Measurements from ENCODE around the gene PHTF2. TPM values are rescaled to one million over a fixed set of nuclear protein-coding genes. Genes with fewer than 3 reads are reported as not detected.

Gene PHTF2
- polyA plus RNA-seq, 1 of the 3 experiments (the other 2 are of a cell fraction), result 21.2 TPM

DNA sequence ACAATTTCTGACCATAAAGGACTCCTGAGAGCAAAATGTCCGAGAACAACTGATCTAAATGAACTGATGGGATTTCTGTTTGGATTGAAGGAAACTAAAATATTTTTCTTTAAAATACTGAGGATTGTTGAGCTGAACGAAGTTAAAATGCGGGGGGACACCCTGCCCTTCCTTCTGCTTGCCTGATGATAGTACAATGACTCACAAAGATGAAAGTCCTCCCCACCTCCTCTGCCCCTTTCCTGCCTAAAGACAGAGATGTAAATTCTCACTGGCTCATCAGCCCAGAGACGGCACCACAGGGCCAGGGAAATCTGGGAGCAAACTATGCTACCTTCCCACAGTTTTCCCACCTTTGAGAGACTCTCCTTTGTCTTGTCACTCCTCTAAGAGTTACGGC is 180.6 kb downstream of the PHTF2 start:
- 72% methylated on average over 5 of the region's 5 CpGs for WGBS (ENCODE audit: low lambda C conversion rate)
- CTCF ChIA-PET, result no interaction called here
- Histone ChIP-seq H4K20me1 (ENCODE audit: insufficient read depth) (no peaks in the 10 kb centered on the region), H3K4me2 (no peak overlapping the region), H3K9me3 (no peaks in the 10 kb centered on the region), H3K79me2 (ENCODE audit: insufficient read depth) (no peaks in the 10 kb centered on the region), H3K27ac (ENCODE audit: low read depth in 2 of 2, low read length in 1 of 2) (no peak overlapping the region), H3K27me3 (ENCODE audit: insufficient read depth) (no peaks in the 10 kb centered on the region), H3K9ac (no peak overlapping the region), H3K4me3 (ENCODE audit: low read depth in 2 of 2, low read length in 1 of 2) (no peak overlapping the region), H2AFZ (ENCODE audit: low read depth) (0 out of 2 replicates have a peak overlapping the region, but pooled peaks have one; percentile 12), H3K4me1 (ENCODE audit: control insufficient read depth in 1 of 2, insufficient read depth in 2 of 2, low read depth in 1 of 2, low read length in 1 of 2) (peaks cover 0 to 5% of the 10 kb centered on the region in 2 experiments; a peak in 1 of 4 replicates), H3F3A (replicated peaks; ENCODE audit: insufficient read depth) (no peaks in the 10 kb centered on the region), H3K9me2 (no peaks in the 10 kb centered on the region), H3K36me3 (replicated peaks in 1 of 2; ENCODE audit: control insufficient read depth in 1 of 2, insufficient read depth in 2 of 2, low read length in 1 of 2) (no peaks in the 10 kb centered on the region)
- no peak for TF ChIP-seq FOXJ3 (CRISPR knock-in tag; IDR thresholded peaks at IDR 0.05)
- no peak for TF ChIP-seq RCOR1 (IDR thresholded peaks at IDR 0.05; ENCODE audit: low read length)
- TF ChIP-seq CHD2 (IDR thresholded peaks at IDR 0.05; ENCODE audit: low read length, partially characterized antibody), result no peak
- no peak for TF ChIP-seq SMC3 (IDR thresholded peaks at IDR 0.05; ENCODE audit: low read depth, low read length)
- TF ChIP-seq, protein P1, sequence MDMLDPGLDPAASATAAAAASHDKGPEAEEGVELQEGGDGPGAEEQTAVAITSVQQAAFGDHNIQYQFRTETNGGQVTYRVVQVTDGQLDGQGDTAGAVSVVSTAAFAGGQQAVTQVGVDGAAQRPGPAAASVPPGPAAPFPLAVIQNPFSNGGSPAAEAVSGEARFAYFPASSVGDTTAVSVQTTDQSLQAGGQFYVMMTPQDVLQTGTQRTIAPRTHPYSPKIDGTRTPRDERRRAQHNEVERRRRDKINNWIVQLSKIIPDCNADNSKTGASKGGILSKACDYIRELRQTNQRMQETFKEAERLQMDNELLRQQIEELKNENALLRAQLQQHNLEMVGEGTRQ (IDR thresholded peaks at IDR 0.05; ENCODE audit: borderline replicate concordance, low read depth, low read length), result no peak
- no peak for TF ChIP-seq RXRA (IDR thresholded peaks at IDR 0.05; ENCODE audit: borderline replicate concordance, low read depth)
- TF ChIP-seq, protein P2, sequence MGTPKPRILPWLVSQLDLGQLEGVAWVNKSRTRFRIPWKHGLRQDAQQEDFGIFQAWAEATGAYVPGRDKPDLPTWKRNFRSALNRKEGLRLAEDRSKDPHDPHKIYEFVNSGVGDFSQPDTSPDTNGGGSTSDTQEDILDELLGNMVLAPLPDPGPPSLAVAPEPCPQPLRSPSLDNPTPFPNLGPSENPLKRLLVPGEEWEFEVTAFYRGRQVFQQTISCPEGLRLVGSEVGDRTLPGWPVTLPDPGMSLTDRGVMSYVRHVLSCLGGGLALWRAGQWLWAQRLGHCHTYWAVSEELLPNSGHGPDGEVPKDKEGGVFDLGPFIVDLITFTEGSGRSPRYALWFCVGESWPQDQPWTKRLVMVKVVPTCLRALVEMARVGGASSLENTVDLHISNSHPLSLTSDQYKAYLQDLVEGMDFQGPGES (IDR thresholded peaks at IDR 0.05; ENCODE audit: low read depth, low read length), result no peak
- no peak for TF ChIP-seq MEF2A (IDR thresholded peaks at IDR 0.05; ENCODE audit: borderline replicate concordance, low read depth)
- no peak for TF ChIP-seq GABPA (IDR thresholded peaks at IDR 0.05; ENCODE audit: low read depth)
- no peak for DNase-seq
- POLR2A ChIA-PET, result no interaction called here

DNA sequence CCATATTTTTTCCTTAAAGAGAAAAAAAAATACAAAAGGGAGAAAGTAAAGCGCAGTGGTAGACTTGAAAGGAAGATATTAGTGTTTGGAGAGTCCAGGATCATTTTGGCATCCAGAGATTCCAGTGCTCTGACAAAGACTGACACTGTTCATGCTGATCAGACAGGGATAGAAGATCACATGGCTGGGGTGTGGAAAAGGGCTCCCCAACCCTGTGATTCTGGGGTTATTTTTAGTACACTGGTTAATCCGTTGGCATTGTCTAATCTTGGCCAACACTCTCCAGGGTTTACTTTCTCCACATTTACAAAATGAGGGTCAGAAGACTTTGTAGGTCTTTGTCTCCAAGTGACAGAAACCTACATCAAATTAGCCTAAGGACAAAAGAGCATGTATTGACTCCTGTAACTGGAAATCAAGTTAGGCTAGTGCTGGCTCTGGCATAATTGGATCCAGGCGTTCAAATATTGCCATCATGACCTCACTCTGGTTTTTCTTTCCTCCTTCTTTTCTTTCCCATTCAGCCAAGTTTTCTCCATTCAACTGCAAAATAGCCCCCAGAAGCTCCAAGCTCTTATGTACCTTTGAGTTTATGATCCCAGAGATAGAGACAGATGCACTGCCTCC is 181.6 kb downstream of the PHTF2 start:
- H3K4me1 ChIP-seq (ENCODE audit: control insufficient read depth in 1 of 2, insufficient read depth in 2 of 2, low read depth in 1 of 2, low read length in 1 of 2), result peaks cover 0 to 5% of the 10 kb centered on the region in 2 experiments; a peak in 1 of 4 replicates

More for the DNA sequence above, 181.6 kb downstream of the PHTF2 start:
- Histone ChIP-seq H3K4me3 (ENCODE audit: low read depth in 2 of 2, low read length in 1 of 2) (no peak overlapping the region), H3F3A (replicated peaks; ENCODE audit: insufficient read depth) (no peaks in the 10 kb centered on the region), H3K27ac (ENCODE audit: low read depth in 2 of 2, low read length in 1 of 2) (peak overlapping the region in 1 of 2 experiments; percentile 41; a peak in 2 of 4 replicates), H3K9me3 (no peaks in the 10 kb centered on the region), H3K9me2 (no peaks in the 10 kb centered on the region), H3K9ac (no peak overlapping the region), H3K4me2 (no peak overlapping the region), H3K27me3 (ENCODE audit: insufficient read depth) (no peaks in the 10 kb centered on the region), H4K20me1 (ENCODE audit: insufficient read depth) (no peaks in the 10 kb centered on the region), H2AFZ (ENCODE audit: low read depth) (no peak overlapping the region), H3K79me2 (ENCODE audit: insufficient read depth) (no peaks in the 10 kb centered on the region), H3K36me3 (replicated peaks in 1 of 2; ENCODE audit: control insufficient read depth in 1 of 2, insufficient read depth in 2 of 2, low read length in 1 of 2) (no peaks in the 10 kb centered on the region)
- peak; percentile 56 for DNase-seq
- CTCF ChIA-PET, result no interaction called here
- POLR2A ChIA-PET, result no interaction called here
- no peak for TF ChIP-seq RFX5 (IDR thresholded peaks at IDR 0.05; ENCODE audit: low read length)
- no peak for TF ChIP-seq YY1 (IDR thresholded peaks at IDR 0.05; ENCODE audit: low read depth)
- peak; percentile 45; the same call in 1 of the 2 replicates for TF ChIP-seq MXI1 (IDR thresholded peaks at IDR 0.05; ENCODE audit: low read depth, low read length)
- TF ChIP-seq, protein P3, sequence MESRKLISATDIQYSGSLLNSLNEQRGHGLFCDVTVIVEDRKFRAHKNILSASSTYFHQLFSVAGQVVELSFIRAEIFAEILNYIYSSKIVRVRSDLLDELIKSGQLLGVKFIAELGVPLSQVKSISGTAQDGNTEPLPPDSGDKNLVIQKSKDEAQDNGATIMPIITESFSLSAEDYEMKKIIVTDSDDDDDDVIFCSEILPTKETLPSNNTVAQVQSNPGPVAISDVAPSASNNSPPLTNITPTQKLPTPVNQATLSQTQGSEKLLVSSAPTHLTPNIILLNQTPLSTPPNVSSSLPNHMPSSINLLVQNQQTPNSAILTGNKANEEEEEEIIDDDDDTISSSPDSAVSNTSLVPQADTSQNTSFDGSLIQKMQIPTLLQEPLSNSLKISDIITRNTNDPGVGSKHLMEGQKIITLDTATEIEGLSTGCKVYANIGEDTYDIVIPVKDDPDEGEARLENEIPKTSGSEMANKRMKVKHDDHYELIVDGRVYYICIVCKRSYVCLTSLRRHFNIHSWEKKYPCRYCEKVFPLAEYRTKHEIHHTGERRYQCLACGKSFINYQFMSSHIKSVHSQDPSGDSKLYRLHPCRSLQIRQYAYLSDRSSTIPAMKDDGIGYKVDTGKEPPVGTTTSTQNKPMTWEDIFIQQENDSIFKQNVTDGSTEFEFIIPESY (IDR thresholded peaks at IDR 0.05; ENCODE audit: borderline replicate concordance, low read depth), result no peak
- TF ChIP-seq SMC3 (IDR thresholded peaks at IDR 0.05; ENCODE audit: low read depth, low read length), result no peak
- TF ChIP-seq EP300 (IDR thresholded peaks at IDR 0.05; ENCODE audit: borderline replicate concordance in 1 of 2, low read depth in 1 of 2, low read length in 1 of 2), result peak in 1 of 2 experiments; percentile 69; a peak in 2 of 4 replicates
- no peak for TF ChIP-seq FOXJ3 (CRISPR knock-in tag; IDR thresholded peaks at IDR 0.05)
- no peak for TF ChIP-seq GATA2 (CRISPR knock-in tag; IDR thresholded peaks at IDR 0.05)
- TF ChIP-seq, protein P4, sequence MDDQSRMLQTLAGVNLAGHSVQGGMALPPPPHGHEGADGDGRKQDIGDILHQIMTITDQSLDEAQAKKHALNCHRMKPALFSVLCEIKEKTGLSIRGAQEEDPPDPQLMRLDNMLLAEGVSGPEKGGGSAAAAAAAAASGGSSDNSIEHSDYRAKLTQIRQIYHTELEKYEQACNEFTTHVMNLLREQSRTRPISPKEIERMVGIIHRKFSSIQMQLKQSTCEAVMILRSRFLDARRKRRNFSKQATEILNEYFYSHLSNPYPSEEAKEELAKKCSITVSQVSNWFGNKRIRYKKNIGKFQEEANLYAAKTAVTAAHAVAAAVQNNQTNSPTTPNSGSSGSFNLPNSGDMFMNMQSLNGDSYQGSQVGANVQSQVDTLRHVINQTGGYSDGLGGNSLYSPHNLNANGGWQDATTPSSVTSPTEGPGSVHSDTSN (IDR thresholded peaks at IDR 0.05), result no peak
- no peak for TF ChIP-seq RXRA (IDR thresholded peaks at IDR 0.05; ENCODE audit: borderline replicate concordance, low read depth)
- TF ChIP-seq, protein P1 (IDR thresholded peaks at IDR 0.05; ENCODE audit: borderline replicate concordance, low read depth, low read length), result no peak
- TF ChIP-seq TAF1 (IDR thresholded peaks at IDR 0.05; ENCODE audit: borderline replicate concordance, low read depth, low read length), result no peak
- TF ChIP-seq MEF2A (IDR thresholded peaks at IDR 0.05; ENCODE audit: borderline replicate concordance, low read depth), result no peak
- 69% methylated on average over 3 of the region's 3 CpGs for WGBS (ENCODE audit: low lambda C conversion rate)
